Measurements from ENCODE around the gene PTX4.
"Not testable (repeated sequence)": the region's sequence is repeated elsewhere in the genome, so short reads cannot be mapped to it uniquely, and the experiment has no call there.

DNA sequence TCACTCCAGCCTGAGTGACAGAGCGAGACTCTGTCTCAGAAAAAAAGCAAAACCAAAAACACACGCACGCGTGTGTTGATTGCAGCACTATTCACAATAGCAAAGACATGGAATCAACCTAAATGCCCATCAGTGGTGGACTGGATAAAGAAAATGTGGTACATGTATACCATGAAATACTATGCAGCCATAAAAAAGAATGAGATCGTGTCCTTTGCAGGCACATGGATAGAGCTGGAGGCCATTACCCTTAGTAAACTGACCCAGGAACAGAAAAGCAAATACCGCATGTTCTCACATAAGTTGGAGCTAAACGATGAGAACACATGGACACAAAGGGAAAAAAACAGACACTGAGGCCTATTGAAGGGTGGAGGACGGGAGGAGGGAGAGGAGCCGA is 9.8 kb downstream of the PTX4 start:
- TF ChIP-seq, protein P1, sequence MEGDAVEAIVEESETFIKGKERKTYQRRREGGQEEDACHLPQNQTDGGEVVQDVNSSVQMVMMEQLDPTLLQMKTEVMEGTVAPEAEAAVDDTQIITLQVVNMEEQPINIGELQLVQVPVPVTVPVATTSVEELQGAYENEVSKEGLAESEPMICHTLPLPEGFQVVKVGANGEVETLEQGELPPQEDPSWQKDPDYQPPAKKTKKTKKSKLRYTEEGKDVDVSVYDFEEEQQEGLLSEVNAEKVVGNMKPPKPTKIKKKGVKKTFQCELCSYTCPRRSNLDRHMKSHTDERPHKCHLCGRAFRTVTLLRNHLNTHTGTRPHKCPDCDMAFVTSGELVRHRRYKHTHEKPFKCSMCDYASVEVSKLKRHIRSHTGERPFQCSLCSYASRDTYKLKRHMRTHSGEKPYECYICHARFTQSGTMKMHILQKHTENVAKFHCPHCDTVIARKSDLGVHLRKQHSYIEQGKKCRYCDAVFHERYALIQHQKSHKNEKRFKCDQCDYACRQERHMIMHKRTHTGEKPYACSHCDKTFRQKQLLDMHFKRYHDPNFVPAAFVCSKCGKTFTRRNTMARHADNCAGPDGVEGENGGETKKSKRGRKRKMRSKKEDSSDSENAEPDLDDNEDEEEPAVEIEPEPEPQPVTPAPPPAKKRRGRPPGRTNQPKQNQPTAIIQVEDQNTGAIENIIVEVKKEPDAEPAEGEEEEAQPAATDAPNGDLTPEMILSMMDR (optimal IDR thresholded peaks at IDR 0.05 in 1 of 3, IDR thresholded peaks at IDR 0.05 in 1 of 3, conservative IDR thresholded peaks at IDR 0.05 in 1 of 3; ENCODE audit: extremely low read depth in 1 of 3, insufficient read depth in 2 of 3, low read length in 3 of 3), result not testable (repeated sequence)
- not testable (repeated sequence) for TF ChIP-seq EZH2 (IDR thresholded peaks at IDR 0.05; ENCODE audit: low read length)

Data from keratinocyte (primary cell).